ENCODE data around the gene DNAH1. TPM values are rescaled to one million over a fixed set of nuclear protein-coding genes. Genes with fewer than 3 reads are reported as not detected.

Gene DNAH1
- total RNA-seq, 3 donors from 2014 or later: 7.5 to 11.5 (median 10.8) TPM

- TF ChIP-seq CTCF (IDR thresholded peaks at IDR 0.05) (no peak), POLR2AphosphoS5 (IDR thresholded peaks at IDR 0.05) (no peak)
- Histone ChIP-seq H3K27me3 (no peaks in the 10 kb centered on the region), H3K36me3 (peaks cover 6% of the 10 kb centered on the region), H3K9me3 (no peaks in the 10 kb centered on the region), H3K4me3 (no peak overlapping the region), H3K4me1 (no peaks in the 10 kb centered on the region), H3K27ac (no peak overlapping the region)
- DNase-seq (ENCODE audit: low spot score in 2 of 2): no peak
- intact Hi-C loops (cut with DNase I; ENCODE audit: low total_unique reads): no loop called here
Measured at GRCh38 chr3:52392216-52392930, 76.3 kb downstream of the DNAH1 start.

GRCh38 chr3:52393131-52393807 is 77.2 kb downstream of the DNAH1 start:
- no peaks in the 10 kb centered on the region for H3K4me1 ChIP-seq
- no peaks in the 10 kb centered on the region for H3K27me3 ChIP-seq
- DNase-seq (ENCODE audit: low spot score in 2 of 2): no peak
- TF ChIP-seq POLR2AphosphoS5 (IDR thresholded peaks at IDR 0.05): no peak
- no peak for TF ChIP-seq CTCF (IDR thresholded peaks at IDR 0.05)
- no peak for TF ChIP-seq POLR2A (IDR thresholded peaks at IDR 0.05)
- intact Hi-C loops (cut with DNase I; ENCODE audit: low total_unique reads): no loop called here
- H3K9me3 ChIP-seq: no peaks in the 10 kb centered on the region
- no peak overlapping the region for H3K4me3 ChIP-seq
- H3K27ac ChIP-seq: no peak overlapping the region
- peaks cover 6% of the 10 kb centered on the region for H3K36me3 ChIP-seq

- H3K9me3 ChIP-seq: no peaks in the 10 kb centered on the region
- no peaks in the 10 kb centered on the region for H3K27me3 ChIP-seq
- H3K4me1 ChIP-seq: no peaks in the 10 kb centered on the region
- no peak for DNase-seq (ENCODE audit: low spot score in 2 of 2)
- H3K27ac ChIP-seq: no peak overlapping the region
- H3K36me3 ChIP-seq: peaks cover 6% of the 10 kb centered on the region
- TF ChIP-seq POLR2A (IDR thresholded peaks at IDR 0.05) (no peak), CTCF (IDR thresholded peaks at IDR 0.05) (no peak), POLR2AphosphoS5 (IDR thresholded peaks at IDR 0.05) (no peak)
- intact Hi-C loops (cut with DNase I; ENCODE audit: low total_unique reads): no loop called here
- H3K4me3 ChIP-seq: no peak overlapping the region
Measured at GRCh38 chr3:52393959-52394670, 78.0 kb downstream of the DNAH1 start.

- Histone ChIP-seq H3K4me1 (no peaks in the 10 kb centered on the region), H3K9me3 (no peaks in the 10 kb centered on the region), H3K27me3 (no peaks in the 10 kb centered on the region), H3K36me3 (peaks cover 6% of the 10 kb centered on the region), H3K4me3 (no peak overlapping the region), H3K27ac (no peak overlapping the region)
- intact Hi-C loops (cut with DNase I; ENCODE audit: low total_unique reads): no loop called here
- DNase-seq (ENCODE audit: low spot score in 2 of 2): no peak
- TF ChIP-seq POLR2A (IDR thresholded peaks at IDR 0.05) (no peak), CTCF (IDR thresholded peaks at IDR 0.05) (no peak), POLR2AphosphoS5 (IDR thresholded peaks at IDR 0.05) (no peak)
Measured at GRCh38 chr3:52394751-52395502, 78.8 kb downstream of the DNAH1 start.
